WTC11 (cell line): ENCODE measurements around the gene TMEM88. TPM values are rescaled to one million over a fixed set of nuclear protein-coding genes. Genes with fewer than 3 reads are reported as not detected.

Source experiments
- ATAC-seq: fragments of 200-7000 bp; cut with Tn5 transposase; 2 replicates; pipeline ENCODE4 v1.10.0; 2021; ENCODE audit warnings: mild to moderate bottlenecking, moderate library complexity
- CTCF ChIA-PET: fragments of 300-600 bp; sonication (Branson Sonifier 250); formaldehyde crosslinking; loops from one replicate; lab custom pipeline; 2021; ENCODE audit warnings: antibody characterized with exemption; lab: Charles Lee
- POLR2A ChIA-PET: fragments of 350-600 bp; sonication (Branson Sonifier 250); formaldehyde crosslinking; loops from one replicate; lab custom pipeline; 2021; ENCODE audit warnings: antibody characterized with exemption; lab: Charles Lee
- DNase-seq: peaks from one replicate; pipeline ENCODE4 v3.0.0; 2021; ENCODE audit warnings: low spot score
- H3K27ac Mint-ChIP-seq: 2 replicates; pipeline ENCODE4 v1.8.0; 2021; ENCODE audit warnings: mixed read lengths
- H3K27me3 Mint-ChIP-seq: 2 replicates; pipeline ENCODE4 v1.8.0; 2021; ENCODE audit warnings: low read depth, mild to moderate bottlenecking, moderate library complexity, mixed read lengths
- H3K36me3 Mint-ChIP-seq: 2 replicates; pipeline ENCODE4 v1.8.0; 2021; ENCODE audit warnings: mixed read lengths
- H3K4me1 Mint-ChIP-seq: 2 replicates; pipeline ENCODE4 v1.8.0; 2022; ENCODE audit warnings: mixed read lengths
- H3K4me3 Mint-ChIP-seq: 2 replicates; pipeline ENCODE4 v1.8.0; 2021; ENCODE audit warnings: mild to moderate bottlenecking, moderate library complexity, mixed read lengths
- H3K9me3 Mint-ChIP-seq: 2 replicates; pipeline ENCODE4 v1.8.0; 2021; ENCODE audit warnings: mixed read lengths
- AR ChIP-seq: fragments of 250-450 bp; sonication (Bioruptor Pico); IDR thresholded peaks from 2 replicates; pipeline ENCODE4 v1.9.0; 2021; ENCODE audit warnings: mild to moderate bottlenecking
- ARID4B ChIP-seq: sonication (generic); formaldehyde crosslinking; IDR thresholded peaks from 2 replicates; pipeline ENCODE4 v1.8.0; 2023; ENCODE audit warnings: missing genetic modification reagents, mild to moderate bottlenecking, borderline replicate concordance
- CTCF ChIP-seq: fragments of 200-600 bp; IDR thresholded peaks from 2 replicates; pipeline ENCODE4 v1.8.0; 2022; ENCODE audit warnings: antibody characterized with exemption
- E2F4 ChIP-seq: sonication (generic); formaldehyde crosslinking; IDR thresholded peaks from 2 replicates; pipeline ENCODE4 v1.8.1; 2022; ENCODE audit warnings: low read depth, mild to moderate bottlenecking, moderate library complexity, missing genetic modification reagents, borderline replicate concordance
- ERG ChIP-seq: fragments of 250-450 bp; sonication (Bioruptor Pico); IDR thresholded peaks from 2 replicates; pipeline ENCODE4 v1.8.0; 2021; ENCODE audit warnings: mild to moderate bottlenecking
- ETV6 ChIP-seq: sonication (generic); formaldehyde crosslinking; IDR thresholded peaks from 2 replicates; pipeline ENCODE4 v1.8.1; 2022; ENCODE audit warnings: mild to moderate bottlenecking, missing genetic modification reagents
- FOXJ3 ChIP-seq: sonication (generic); formaldehyde crosslinking; IDR thresholded peaks from 2 replicates; pipeline ENCODE4 v1.9.0; 2021; ENCODE audit warnings: missing genetic modification reagents, mild to moderate bottlenecking, borderline replicate concordance
- FOXK1 ChIP-seq: sonication (generic); formaldehyde crosslinking; IDR thresholded peaks from 2 replicates; pipeline ENCODE4 v1.8.0; 2022; ENCODE audit warnings: mild to moderate bottlenecking, moderate library complexity, missing genetic modification reagents
- FOXP1 ChIP-seq: sonication (generic); formaldehyde crosslinking; IDR thresholded peaks from 2 replicates; pipeline ENCODE4 v1.8.0; 2022; ENCODE audit warnings: missing genetic modification reagents, mild to moderate bottlenecking, moderate library complexity, borderline replicate concordance
- NFATC4 ChIP-seq: fragments of 250-450 bp; sonication (Bioruptor Pico); IDR thresholded peaks from 2 replicates; pipeline ENCODE4 v1.9.0; 2021; ENCODE audit warnings: mild to moderate bottlenecking
- NR3C1 ChIP-seq: sonication (generic); formaldehyde crosslinking; conservative IDR thresholded peaks from 2 replicates; pipeline ENCODE4 v1.8.1; 2023; ENCODE audit warnings: low read depth, mild to moderate bottlenecking, missing genetic modification reagents
- SP1 ChIP-seq: sonication (generic); formaldehyde crosslinking; conservative IDR thresholded peaks from 2 replicates; pipeline ENCODE4 v1.8.1; 2022; ENCODE audit warnings: missing genetic modification reagents
- ZBTB21 ChIP-seq: sonication (generic); formaldehyde crosslinking; IDR thresholded peaks from 2 replicates; pipeline ENCODE4 v1.8.1; 2023; ENCODE audit warnings: mild to moderate bottlenecking, missing genetic modification reagents, borderline replicate concordance
- ZBTB43 ChIP-seq: sonication (generic); formaldehyde crosslinking; IDR thresholded peaks from 2 replicates; pipeline ENCODE4 v1.8.1; 2023; ENCODE audit warnings: mild to moderate bottlenecking, missing genetic modification reagents
- ZNF121 ChIP-seq: sonication (generic); formaldehyde crosslinking; IDR thresholded peaks from 2 replicates; pipeline ENCODE4 v1.8.0; 2023; ENCODE audit warnings: missing genetic modification reagents
- ZNF281 ChIP-seq: sonication (generic); formaldehyde crosslinking; IDR thresholded peaks from 2 replicates; pipeline ENCODE4 v1.8.0; 2023; ENCODE audit warnings: mild to moderate bottlenecking, missing genetic modification reagents
- ZNF317 ChIP-seq: sonication (generic); formaldehyde crosslinking; IDR thresholded peaks from 2 replicates; pipeline ENCODE4 v1.8.1; 2023; ENCODE audit warnings: low read depth, mild to moderate bottlenecking, moderate library complexity, missing genetic modification reagents, borderline replicate concordance
- total RNA-seq: library from RNA; stranded (reverse); gene quantifications from 3 replicates; pipeline ENCODE4 v1.2.3, GENCODE V29; 2021

TMEM88 gene
- total RNA-seq, 1 experiment from 2014 or later: 2.9 TPM

GRCh38 chr17:7820231-7820630 is 34.6 kb upstream of the TMEM88 start (continued):
- no peak for TF ChIP-seq ERG (CRISPR knock-in tag)

GRCh38 chr17:7822126-7822525 is 32.7 kb upstream of the TMEM88 start:
- peaks cover 12% of the 10 kb centered on the region for H3K4me1 Mint-ChIP-seq
- H3K27ac Mint-ChIP-seq: no peak overlapping the region
- H3K36me3 Mint-ChIP-seq: no peaks in the 10 kb centered on the region
- ChIA-PET CTCF (interaction anchor here (0.5 to 4.1 kb wide), 11 partner anchors 12 to 238 kb away, joined by 3 to 62 read pairs (median 4); partner anchors contain the start of gene KDM6B), POLR2A (interaction anchor here (0.6 kb wide), 1 partner anchor 119 kb away, joined by 4 read pairs; no protein-coding TSS in a partner anchor)
- H3K27me3 Mint-ChIP-seq: peaks cover 38% of the 10 kb centered on the region
- DNase-seq (no peak), ATAC-seq (no peak)
- H3K4me3 Mint-ChIP-seq: no peak overlapping the region
- H3K9me3 Mint-ChIP-seq: no peaks in the 10 kb centered on the region
- no peak for TF ChIP-seq NFATC4 (CRISPR knock-in tag)
- TF ChIP-seq FOXP1: no peak
- no peak for TF ChIP-seq ZNF121 (CRISPR knock-in tag)
- no peak for TF ChIP-seq NR3C1
- no peak for TF ChIP-seq CTCF
- no peak for TF ChIP-seq ARID4B (CRISPR knock-in tag)
- TF ChIP-seq SP1 (CRISPR knock-in tag): no peak
- TF ChIP-seq ZBTB21 (CRISPR knock-in tag): no peak
- TF ChIP-seq ZNF317 (CRISPR knock-in tag): no peak
- TF ChIP-seq ZNF281 (CRISPR knock-in tag): no peak
- no peak for TF ChIP-seq ETV6 (CRISPR knock-in tag)
- TF ChIP-seq AR (CRISPR knock-in tag): no peak
- TF ChIP-seq E2F4 (CRISPR knock-in tag): no peak
- no peak for TF ChIP-seq FOXJ3 (CRISPR knock-in tag)
- TF ChIP-seq ZBTB43 (CRISPR knock-in tag): no peak
- no peak for TF ChIP-seq FOXK1 (CRISPR knock-in tag)
